Measurements from ENCODE around the gene ACER1. TPM values are rescaled to one million over a fixed set of nuclear protein-coding genes. Genes with fewer than 3 reads are reported as not detected.

ACER1 gene
- total and polyA plus RNA-seq, 10 of the 15 experiments (the other 5 are each of a cell fraction or from before 2014, with no cell fraction given), result not detected

DNA sequence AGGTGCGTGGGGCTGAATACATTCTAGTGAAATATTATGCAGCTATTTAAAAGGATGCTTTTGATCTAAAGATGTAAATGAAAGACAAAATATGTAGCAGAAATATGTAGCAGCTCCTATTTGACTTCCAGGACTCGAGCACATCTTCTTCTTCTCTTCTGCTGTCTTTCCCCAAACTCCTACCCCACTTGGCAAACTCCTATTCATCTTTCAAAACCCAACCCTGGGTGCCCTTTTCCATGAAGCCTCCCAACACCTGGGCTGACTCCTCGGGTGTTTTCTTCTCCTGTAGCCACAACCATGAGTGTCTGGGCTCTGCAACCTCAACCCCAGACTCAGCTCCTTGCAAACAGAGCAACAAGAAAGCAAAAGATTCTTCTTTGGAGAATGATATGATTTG is 11.1 kb downstream of the ACER1 start:
- Histone ChIP-seq H3K36me3 (ENCODE audit: control insufficient read depth in 2 of 2, insufficient read depth in 2 of 2, low read length in 1 of 2) (no peaks in the 10 kb centered on the region), H3K4me2 (ENCODE audit: control insufficient read depth, insufficient read depth) (no peak overlapping the region), H3K27me3 (replicated peaks in 1 of 2; ENCODE audit: control insufficient read depth in 2 of 2, insufficient read depth in 2 of 2, low read length in 1 of 2) (no peaks in the 10 kb centered on the region), H3K9ac (ENCODE audit: control insufficient read depth, insufficient read depth, low read length) (no peak overlapping the region), H3K79me2 (ENCODE audit: control insufficient read depth, insufficient read depth, low read length) (no peaks in the 10 kb centered on the region), H3K4me3 (no peak overlapping the region), H3K4me1 (ENCODE audit: control insufficient read depth, insufficient read depth, low read length) (no peaks in the 10 kb centered on the region), H3K27ac (ENCODE audit: control insufficient read depth, insufficient read depth) (no peak overlapping the region), H4K20me1 (ENCODE audit: control insufficient read depth, insufficient read depth) (no peaks in the 10 kb centered on the region), H2AFZ (ENCODE audit: control insufficient read depth, low read depth, low read length) (no peak overlapping the region), H3K9me3 (replicated peaks; ENCODE audit: control insufficient read depth, insufficient read depth, low read length) (no peaks in the 10 kb centered on the region)
- ATAC-seq (no peak), DNase-seq (ENCODE audit: low read depth, low spot score) (no peak), FAIRE-seq (no peak)
- ChIA-PET RAD21 (ENCODE audit: unreplicated experiment) (interaction anchor here (0.9 kb wide), 1 partner anchor 400 kb away, joined by 3 read pairs; no protein-coding TSS in a partner anchor), POLR2A (no interaction called here), CTCF (no interaction called here), SMC1A (ENCODE audit: uncharacterized antibody, unreplicated experiment) (no interaction called here)
- in situ Hi-C loops (cut with MboI) (no loop called here), intact Hi-C loops (cut with micrococcal nuclease; ENCODE audit: unreplicated experiment) (no loop called here)
- TF ChIP-seq, protein P1, sequence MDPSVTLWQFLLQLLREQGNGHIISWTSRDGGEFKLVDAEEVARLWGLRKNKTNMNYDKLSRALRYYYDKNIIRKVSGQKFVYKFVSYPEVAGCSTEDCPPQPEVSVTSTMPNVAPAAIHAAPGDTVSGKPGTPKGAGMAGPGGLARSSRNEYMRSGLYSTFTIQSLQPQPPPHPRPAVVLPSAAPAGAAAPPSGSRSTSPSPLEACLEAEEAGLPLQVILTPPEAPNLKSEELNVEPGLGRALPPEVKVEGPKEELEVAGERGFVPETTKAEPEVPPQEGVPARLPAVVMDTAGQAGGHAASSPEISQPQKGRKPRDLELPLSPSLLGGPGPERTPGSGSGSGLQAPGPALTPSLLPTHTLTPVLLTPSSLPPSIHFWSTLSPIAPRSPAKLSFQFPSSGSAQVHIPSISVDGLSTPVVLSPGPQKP (IDR thresholded peaks at IDR 0.05; ENCODE audit: low read depth, low read length), result no peak
- TF ChIP-seq, protein P2, sequence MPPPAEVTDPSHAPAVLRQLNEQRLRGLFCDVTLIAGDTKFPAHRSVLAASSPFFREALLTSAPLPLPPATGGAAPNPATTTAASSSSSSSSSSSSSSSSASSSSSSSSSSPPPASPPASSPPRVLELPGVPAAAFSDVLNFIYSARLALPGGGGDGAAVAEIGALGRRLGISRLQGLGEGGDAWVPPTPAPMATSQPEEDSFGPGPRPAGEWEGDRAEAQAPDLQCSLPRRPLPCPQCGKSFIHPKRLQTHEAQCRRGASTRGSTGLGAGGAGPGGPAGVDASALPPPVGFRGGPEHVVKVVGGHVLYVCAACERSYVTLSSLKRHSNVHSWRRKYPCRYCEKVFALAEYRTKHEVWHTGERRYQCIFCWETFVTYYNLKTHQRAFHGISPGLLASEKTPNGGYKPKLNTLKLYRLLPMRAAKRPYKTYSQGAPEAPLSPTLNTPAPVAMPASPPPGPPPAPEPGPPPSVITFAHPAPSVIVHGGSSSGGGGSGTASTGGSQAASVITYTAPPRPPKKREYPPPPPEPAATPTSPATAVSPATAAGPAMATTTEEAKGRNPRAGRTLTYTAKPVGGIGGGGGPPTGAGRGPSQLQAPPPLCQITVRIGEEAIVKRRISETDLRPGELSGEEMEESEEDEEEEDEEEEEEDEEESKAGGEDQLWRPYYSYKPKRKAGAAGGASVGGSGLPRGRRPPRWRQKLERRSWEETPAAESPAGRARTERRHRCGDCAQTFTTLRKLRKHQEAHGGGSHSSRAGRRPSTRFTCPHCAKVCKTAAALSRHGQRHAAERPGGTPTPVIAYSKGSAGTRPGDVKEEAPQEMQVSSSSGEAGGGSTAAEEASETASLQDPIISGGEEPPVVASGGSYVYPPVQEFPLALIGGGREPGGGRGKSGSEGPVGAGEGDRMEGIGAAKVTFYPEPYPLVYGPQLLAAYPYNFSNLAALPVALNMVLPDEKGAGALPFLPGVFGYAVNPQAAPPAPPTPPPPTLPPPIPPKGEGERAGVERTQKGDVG (CRISPR knock-in tag; IDR thresholded peaks at IDR 0.05), result no peak
- TF ChIP-seq KAT2A (conservative IDR thresholded peaks at IDR 0.05; ENCODE audit: control insufficient read depth, low read depth, low read length) (no peak), HDAC6 (IDR thresholded peaks at IDR 0.05; ENCODE audit: unreplicated experiment) (no peak)
- TF ChIP-seq, protein P3, sequence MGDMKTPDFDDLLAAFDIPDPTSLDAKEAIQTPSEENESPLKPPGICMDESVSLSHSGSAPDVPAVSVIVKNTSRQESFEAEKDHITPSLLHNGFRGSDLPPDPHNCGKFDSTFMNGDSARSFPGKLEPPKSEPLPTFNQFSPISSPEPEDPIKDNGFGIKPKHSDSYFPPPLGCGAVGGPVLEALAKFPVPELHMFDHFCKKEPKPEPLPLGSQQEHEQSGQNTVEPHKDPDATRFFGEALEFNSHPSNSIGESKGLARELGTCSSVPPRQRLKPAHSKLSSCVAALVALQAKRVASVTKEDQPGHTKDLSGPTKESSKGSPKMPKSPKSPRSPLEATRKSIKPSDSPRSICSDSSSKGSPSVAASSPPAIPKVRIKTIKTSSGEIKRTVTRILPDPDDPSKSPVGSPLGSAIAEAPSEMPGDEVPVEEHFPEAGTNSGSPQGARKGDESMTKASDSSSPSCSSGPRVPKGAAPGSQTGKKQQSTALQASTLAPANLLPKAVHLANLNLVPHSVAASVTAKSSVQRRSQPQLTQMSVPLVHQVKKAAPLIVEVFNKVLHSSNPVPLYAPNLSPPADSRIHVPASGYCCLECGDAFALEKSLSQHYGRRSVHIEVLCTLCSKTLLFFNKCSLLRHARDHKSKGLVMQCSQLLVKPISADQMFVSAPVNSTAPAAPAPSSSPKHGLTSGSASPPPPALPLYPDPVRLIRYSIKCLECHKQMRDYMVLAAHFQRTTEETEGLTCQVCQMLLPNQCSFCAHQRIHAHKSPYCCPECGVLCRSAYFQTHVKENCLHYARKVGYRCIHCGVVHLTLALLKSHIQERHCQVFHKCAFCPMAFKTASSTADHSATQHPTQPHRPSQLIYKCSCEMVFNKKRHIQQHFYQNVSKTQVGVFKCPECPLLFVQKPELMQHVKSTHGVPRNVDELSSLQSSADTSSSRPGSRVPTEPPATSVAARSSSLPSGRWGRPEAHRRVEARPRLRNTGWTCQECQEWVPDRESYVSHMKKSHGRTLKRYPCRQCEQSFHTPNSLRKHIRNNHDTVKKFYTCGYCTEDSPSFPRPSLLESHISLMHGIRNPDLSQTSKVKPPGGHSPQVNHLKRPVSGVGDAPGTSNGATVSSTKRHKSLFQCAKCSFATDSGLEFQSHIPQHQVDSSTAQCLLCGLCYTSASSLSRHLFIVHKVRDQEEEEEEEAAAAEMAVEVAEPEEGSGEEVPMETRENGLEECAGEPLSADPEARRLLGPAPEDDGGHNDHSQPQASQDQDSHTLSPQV (IDR thresholded peaks at IDR 0.05), result no peak
- BruUV-seq (replicated peaks), result no TSS peak
- 12% methylated on average over 3 of the region's 3 CpGs for WGBS (ENCODE audit: insufficient coverage, insufficient replicate concordance, low lambda C conversion rate, missing lambda C conversion rate)
